NCI-H1092 treated with DMSO at 0.1 percent for 48 hours (cell line): Measurements from ENCODE around the gene GINS3.
A peak's percentile ranks its signal among the peaks of the same experiment; 100 is the strongest.

Experiments
- DNase-seq: peaks from one replicate; lab custom pipeline; 2025; lab: John Stamatoyannopoulos, UW

GINS3 gene

GRCh38 chr16:58425756-58426494 is 33.7 kb downstream of the GINS3 start:
- DNase-seq, result no peak

DNA sequence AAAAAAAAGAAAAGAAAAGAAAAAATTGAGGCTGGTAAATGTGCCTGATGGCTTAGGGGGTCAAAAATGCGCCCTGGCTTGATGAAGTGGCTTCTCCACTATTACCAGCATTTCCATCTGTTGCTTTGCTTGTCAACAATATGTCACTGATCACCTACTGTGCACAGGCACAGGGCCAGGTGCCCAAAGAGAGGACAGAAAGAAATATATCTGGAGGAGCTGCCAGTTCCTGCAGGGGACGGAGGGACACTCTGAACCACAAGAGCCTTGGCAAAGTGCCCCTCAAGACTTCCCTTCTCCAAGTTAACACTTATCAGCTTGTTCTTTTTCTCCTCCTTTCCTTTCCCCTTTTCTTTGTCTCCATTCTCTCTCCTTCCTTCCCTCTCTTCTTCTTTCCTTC is 34.7 kb downstream of the GINS3 start:
- no peak for DNase-seq

DNA sequence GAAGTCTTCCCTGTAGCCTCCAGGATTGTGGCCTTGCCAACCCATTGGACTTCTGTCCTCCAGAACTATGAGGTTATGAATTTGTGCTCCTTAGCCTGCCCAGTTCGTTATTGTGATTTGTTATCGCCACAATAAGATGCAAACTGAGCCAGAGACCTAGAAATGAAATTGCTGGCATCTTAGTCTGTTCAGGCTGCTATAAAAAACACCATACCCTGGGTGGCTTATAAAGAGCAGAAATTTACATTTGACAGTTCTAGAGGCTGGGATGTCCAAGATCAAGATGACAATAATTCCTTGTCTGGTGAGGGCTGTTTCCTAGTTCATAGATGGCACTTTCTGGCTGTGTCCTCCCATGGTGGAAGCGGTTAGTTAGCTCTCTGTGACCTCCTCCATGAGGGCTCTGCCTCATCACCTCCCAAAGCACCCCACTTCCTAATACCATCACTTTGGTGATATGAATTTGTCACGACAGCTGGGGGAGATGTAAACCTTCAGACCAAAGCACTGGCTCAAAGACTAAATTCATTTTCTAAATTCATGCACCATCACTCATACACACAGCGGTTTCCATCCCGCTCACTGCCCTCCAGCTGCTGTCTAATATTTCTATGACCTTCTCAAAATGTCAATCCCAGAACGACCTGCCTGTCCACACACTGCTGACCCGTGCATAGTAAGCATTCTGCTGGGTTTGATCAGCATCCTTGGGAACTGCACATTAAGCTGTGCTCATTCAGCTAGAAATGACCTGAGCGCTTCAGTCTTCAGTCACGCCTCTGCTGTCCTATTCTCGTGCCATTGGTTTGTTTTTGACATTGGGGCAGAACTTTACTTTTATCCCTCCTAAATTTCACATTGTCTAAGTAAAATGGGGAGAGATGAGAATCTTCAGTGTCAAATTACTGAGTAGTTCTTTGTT is 36.6 kb downstream of the GINS3 start:
- no peak for DNase-seq

GRCh38 chr16:58430718-58431117 is 38.4 kb downstream of the GINS3 start:
- DNase-seq, result no peak

DNA sequence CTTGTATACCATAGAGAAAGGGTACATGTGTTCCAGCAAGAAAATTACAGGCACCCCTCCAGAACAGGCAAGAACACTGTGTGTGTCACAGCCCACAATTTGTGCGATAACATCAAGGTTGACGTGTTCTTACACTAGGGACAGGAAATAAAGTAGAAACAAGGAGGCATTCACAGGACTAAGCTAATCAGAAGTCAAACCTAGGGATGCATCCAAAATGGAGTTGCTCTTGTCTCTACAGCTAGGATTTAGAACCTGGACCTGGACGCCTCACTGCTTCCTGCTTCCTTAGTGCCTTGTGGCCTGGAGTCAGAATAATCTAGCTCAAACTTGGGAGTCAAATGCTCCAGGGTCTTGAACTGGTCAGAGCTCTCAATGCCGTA is 41.3 kb downstream of the GINS3 start:
- DNase-seq, result no peak

- DNase-seq, result no peak
Measured at GRCh38 chr16:58435779-58436178, 43.5 kb downstream of the GINS3 start.

- DNase-seq, result no peak
Measured at GRCh38 chr16:58440131-58440530, 47.9 kb downstream of the GINS3 start.

GRCh38 chr16:58442547-58442946 is 50.3 kb downstream of the GINS3 start:
- DNase-seq, result peak; percentile 15

- DNase-seq, result no peak
Measured at GRCh38 chr16:58443783-58444182, 51.5 kb downstream of the GINS3 start.

DNA sequence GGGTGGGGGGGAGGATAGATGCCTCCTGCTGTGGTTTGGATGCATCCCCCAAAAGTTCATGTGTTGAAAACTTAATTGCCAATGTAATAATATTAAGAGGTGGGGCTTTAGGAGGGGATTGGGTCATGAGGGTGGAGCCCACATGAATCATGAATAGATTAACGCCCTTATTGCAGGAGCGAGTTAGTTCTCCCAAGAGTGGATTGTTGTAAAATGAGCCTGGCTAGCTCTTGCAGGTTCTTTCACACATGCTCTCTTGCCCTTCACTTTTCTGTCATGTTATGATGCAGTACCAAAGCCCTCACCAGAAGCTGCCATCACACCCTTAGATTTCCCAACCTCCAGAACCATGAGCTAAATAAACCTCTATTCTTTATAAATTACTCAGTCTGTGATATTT is 52.0 kb downstream of the GINS3 start:
- DNase-seq, result no peak

GRCh38 chr16:58448890-58449289 is 56.6 kb downstream of the GINS3 start:
- no peak for DNase-seq

GRCh38 chr16:58449306-58449705 is 57.0 kb downstream of the GINS3 start:
- no peak for DNase-seq

GRCh38 chr16:58449768-58450167 is 57.5 kb downstream of the GINS3 start:
- DNase-seq, result no peak

- no peak for DNase-seq
Measured at GRCh38 chr16:58450590-58450989, 58.3 kb downstream of the GINS3 start.

- DNase-seq, result no peak
Measured at GRCh38 chr16:58451265-58451689, 59.0 kb downstream of the GINS3 start.

GRCh38 chr16:58451945-58452401 is 59.7 kb downstream of the GINS3 start:
- DNase-seq, result no peak

DNA sequence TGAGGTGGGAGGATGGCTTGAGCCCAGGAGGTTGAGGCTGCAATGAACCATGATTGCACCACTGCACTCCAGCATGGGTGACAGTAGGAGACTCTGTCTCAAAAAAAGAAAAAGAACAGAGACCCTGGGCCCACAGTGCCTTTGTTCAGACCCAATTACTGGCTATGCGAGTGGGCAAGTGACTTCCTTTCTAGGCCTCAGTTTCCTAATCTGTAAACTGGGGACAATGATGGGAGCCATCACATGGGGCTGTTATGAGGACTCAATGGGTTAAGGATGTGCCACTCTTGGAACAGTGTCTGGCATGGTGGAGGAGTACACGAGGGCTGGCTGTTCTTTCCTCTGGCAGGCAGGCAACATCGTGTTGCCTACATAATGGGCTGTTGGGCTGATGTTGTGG is 60.4 kb downstream of the GINS3 start:
- no peak for DNase-seq

DNA sequence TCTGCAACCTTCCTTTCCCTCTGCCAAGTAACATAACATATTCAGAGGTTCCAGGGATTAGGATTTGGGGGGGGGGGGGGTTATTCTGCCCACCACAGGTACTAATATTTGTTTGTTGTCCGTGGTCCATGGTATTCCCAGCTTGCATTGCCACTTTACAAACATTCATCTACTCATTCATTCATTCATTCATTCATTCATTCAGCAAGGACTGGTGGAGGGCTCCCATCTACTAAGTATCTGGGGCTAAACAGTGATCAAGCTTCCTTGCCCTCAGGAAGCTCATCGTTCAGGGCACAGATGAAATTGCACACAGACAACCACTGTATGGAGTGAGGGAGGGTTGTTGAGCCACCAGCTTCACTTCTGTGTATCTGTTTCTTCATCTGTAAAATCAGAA is 61.9 kb downstream of the GINS3 start:
- no peak for DNase-seq

GRCh38 chr16:58454856-58455255 is 62.6 kb downstream of the GINS3 start:
- DNase-seq, result no peak
